HEK293 (cell line): ENCODE results near the gene CLCNKA.

ENCODE experiments used
- CTCF ChIA-PET: fragments of 350-600 bp; formaldehyde crosslinking; extraction: SDS; loops from one replicate; lab custom pipeline; 2021; ENCODE audit warnings: antibody characterized with exemption; lab: Yijun Ruan, JAX
- POLR2A ChIA-PET: fragments of 300-600 bp; formaldehyde crosslinking; extraction: SDS; loops from one replicate; lab custom pipeline; 2020; ENCODE audit warnings: antibody characterized with exemption, inconsistent platforms; lab: Yijun Ruan, JAX
- H3K27ac ChIP-seq: fragments of 200-500 bp; sonication (Bioruptor generic); 2 replicates; pipeline ENCODE4 v1.5.1; 2014; ENCODE audit warnings: low read depth, low read length, control low read depth, inconsistent platforms; ENCODE audit errors: extremely low read depth
- H3K36me3 ChIP-seq, 2 experiments: fragments of 200-500 bp in 1 of 2; sonication (Bioruptor generic) in 1 of 2; 1 replicate in 1 of 2; 2 replicates in 1 of 2; pipeline ENCODE4 v1.5.1; 2014 to 2017; ENCODE audit warnings: inconsistent platforms in 2 of 2, low read length in 2 of 2; ENCODE audit not compliant: control insufficient read depth in 2 of 2, insufficient read depth in 1 of 2
- H3K4me1 ChIP-seq: fragments of 200-500 bp; sonication (Bioruptor generic); 2 replicates; pipeline ENCODE4 v1.5.1; 2014; ENCODE audit warnings: mild to moderate bottlenecking, low read length, inconsistent platforms; ENCODE audit not compliant: control insufficient read depth, insufficient read depth
- H3K4me3 ChIP-seq: 2 replicates; pipeline ENCODE4 v1.5.1; 2011; ENCODE audit warnings: low read depth, mild to moderate bottlenecking, control low read depth, low read length, moderate library complexity
- H3K9me3 ChIP-seq: fragments of 200-500 bp; sonication (Bioruptor generic); 2 replicates; pipeline ENCODE4 v1.5.1; 2014; ENCODE audit warnings: low read depth, low read length, inconsistent platforms; ENCODE audit not compliant: control insufficient read depth, insufficient read depth
- KLF9 ChIP-seq: fragments of 450-650 bp; formaldehyde crosslinking; IDR thresholded peaks from 2 replicates; pipeline ENCODE4 v1.5.1; 2016; ENCODE audit warnings: missing biosample characterization, missing genetic modification characterization, low read depth
- OSR2 ChIP-seq: fragments of 450-650 bp; formaldehyde crosslinking; IDR thresholded peaks from 2 replicates; pipeline ENCODE4 v1.5.1; 2016; ENCODE audit warnings: missing biosample characterization, missing genetic modification characterization
- REST ChIP-seq: fragments of 450-650 bp; formaldehyde crosslinking; IDR thresholded peaks from 2 replicates; pipeline ENCODE4 v1.5.1; 2016; ENCODE audit warnings: missing biosample characterization, missing genetic modification characterization
- SCRT2 ChIP-seq: fragments of 450-650 bp; formaldehyde crosslinking; IDR thresholded peaks from 2 replicates; pipeline ENCODE4 v1.5.1; 2016; ENCODE audit warnings: missing biosample characterization, missing genetic modification characterization
- ZFHX2 ChIP-seq: fragments of 450-650 bp; formaldehyde crosslinking; conservative IDR thresholded peaks from 2 replicates; pipeline ENCODE4 v1.5.1; 2016; ENCODE audit warnings: missing biosample characterization, missing genetic modification characterization
- ZFP41 ChIP-seq: fragments of 450-650 bp; formaldehyde crosslinking; IDR thresholded peaks from 2 replicates; pipeline ENCODE4 v1.5.1; 2016; ENCODE audit warnings: missing biosample characterization, missing genetic modification characterization, borderline replicate concordance
- ZFP69B ChIP-seq: fragments of 450-650 bp; formaldehyde crosslinking; IDR thresholded peaks from 2 replicates; pipeline ENCODE4 v1.5.1; 2016; ENCODE audit warnings: missing biosample characterization, missing genetic modification characterization
- ZNF174 ChIP-seq: fragments of 450-650 bp; formaldehyde crosslinking; IDR thresholded peaks from 2 replicates; pipeline ENCODE4 v1.5.0; 2017; ENCODE audit warnings: missing biosample characterization, mild to moderate bottlenecking, missing genetic modification characterization
- ZNF394 ChIP-seq: fragments of 450-650 bp; formaldehyde crosslinking; IDR thresholded peaks from 2 replicates; pipeline ENCODE4 v1.5.1; 2016; ENCODE audit warnings: missing biosample characterization, missing genetic modification characterization, mild to moderate bottlenecking, moderate library complexity, borderline replicate concordance
- ZNF473 ChIP-seq: fragments of 450-650 bp; formaldehyde crosslinking; IDR thresholded peaks from 2 replicates; pipeline ENCODE4 v1.5.1; 2017; ENCODE audit warnings: missing biosample characterization, missing genetic modification characterization
- ZNF521 ChIP-seq: fragments of 450-650 bp; formaldehyde crosslinking; IDR thresholded peaks from 2 replicates; pipeline ENCODE4 v1.5.1; 2017; ENCODE audit warnings: missing biosample characterization, mild to moderate bottlenecking, missing genetic modification characterization
- ZNF544 ChIP-seq: fragments of 450-650 bp; formaldehyde crosslinking; IDR thresholded peaks from 2 replicates; pipeline ENCODE4 v1.5.0; 2017; ENCODE audit warnings: missing biosample characterization, missing genetic modification characterization
- ZNF621 ChIP-seq: fragments of 450-650 bp; formaldehyde crosslinking; IDR thresholded peaks from 2 replicates; pipeline ENCODE4 v1.5.1; 2017; ENCODE audit warnings: missing biosample characterization, missing genetic modification characterization
- ZNF624 ChIP-seq: fragments of 450-650 bp; formaldehyde crosslinking; IDR thresholded peaks from 2 replicates; pipeline ENCODE4 v1.5.1; 2017; ENCODE audit warnings: missing biosample characterization, missing genetic modification characterization
- ZNF692 ChIP-seq: fragments of 450-650 bp; formaldehyde crosslinking; IDR thresholded peaks from 2 replicates; pipeline ENCODE4 v1.5.1; 2016; ENCODE audit warnings: missing biosample characterization, missing genetic modification characterization
- TF ChIP-seq, protein P1 (sequence below): fragments of 450-650 bp; formaldehyde crosslinking; IDR thresholded peaks from 2 replicates; pipeline ENCODE4 v1.5.1; 2016; ENCODE audit warnings: missing biosample characterization, missing genetic modification characterization, borderline replicate concordance
- TF ChIP-seq, protein P2 (sequence below): fragments of 450-650 bp; formaldehyde crosslinking; IDR thresholded peaks from 2 replicates; pipeline ENCODE4 v1.5.1; 2016; ENCODE audit warnings: missing biosample characterization, missing genetic modification characterization, borderline replicate concordance
- TF ChIP-seq, protein P3 (sequence below): fragments of 450-650 bp; formaldehyde crosslinking; IDR thresholded peaks from 2 replicates; pipeline ENCODE4 v1.5.1; 2016; ENCODE audit warnings: missing biosample characterization, missing genetic modification characterization

The CLCNKA gene

DNA sequence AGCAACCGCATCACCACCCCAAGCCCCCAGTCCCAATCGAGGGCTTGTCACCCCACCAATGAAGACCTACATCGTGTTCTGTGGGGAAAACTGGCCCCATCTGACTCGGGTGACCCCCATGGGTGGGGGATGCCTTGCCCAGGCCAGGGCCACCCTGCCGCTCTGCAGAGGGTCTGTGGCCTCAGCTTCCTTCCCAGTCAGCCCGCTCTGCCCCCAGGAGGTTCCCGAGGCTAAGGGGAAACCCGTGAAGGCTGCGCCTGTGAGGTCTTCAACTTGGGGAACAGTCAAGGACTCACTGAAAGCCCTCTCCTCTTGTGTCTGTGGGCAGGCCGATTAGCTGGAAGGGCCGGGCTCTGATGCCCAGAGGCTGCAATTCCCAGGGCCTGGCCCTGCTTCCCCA is 15.8 kb upstream of the CLCNKA start:
- TF ChIP-seq ZFHX2 (no peak), REST (tag by site-specific recombination) (no peak), SCRT2 (tag by site-specific recombination) (no peak), ZNF473 (tag by site-specific recombination) (no peak), KLF9 (no peak), ZNF174 (tag by site-specific recombination) (no peak), ZNF394 (no peak), ZNF521 (tag by site-specific recombination) (no peak), ZNF624 (no peak), ZNF692 (tag by site-specific recombination) (no peak), OSR2 (tag by site-specific recombination) (no peak), ZFP41 (tag by site-specific recombination) (no peak), ZNF621 (tag by site-specific recombination) (no peak), ZFP69B (tag by site-specific recombination) (no peak), ZNF544 (tag by site-specific recombination) (no peak)
- TF ChIP-seq, protein P1, sequence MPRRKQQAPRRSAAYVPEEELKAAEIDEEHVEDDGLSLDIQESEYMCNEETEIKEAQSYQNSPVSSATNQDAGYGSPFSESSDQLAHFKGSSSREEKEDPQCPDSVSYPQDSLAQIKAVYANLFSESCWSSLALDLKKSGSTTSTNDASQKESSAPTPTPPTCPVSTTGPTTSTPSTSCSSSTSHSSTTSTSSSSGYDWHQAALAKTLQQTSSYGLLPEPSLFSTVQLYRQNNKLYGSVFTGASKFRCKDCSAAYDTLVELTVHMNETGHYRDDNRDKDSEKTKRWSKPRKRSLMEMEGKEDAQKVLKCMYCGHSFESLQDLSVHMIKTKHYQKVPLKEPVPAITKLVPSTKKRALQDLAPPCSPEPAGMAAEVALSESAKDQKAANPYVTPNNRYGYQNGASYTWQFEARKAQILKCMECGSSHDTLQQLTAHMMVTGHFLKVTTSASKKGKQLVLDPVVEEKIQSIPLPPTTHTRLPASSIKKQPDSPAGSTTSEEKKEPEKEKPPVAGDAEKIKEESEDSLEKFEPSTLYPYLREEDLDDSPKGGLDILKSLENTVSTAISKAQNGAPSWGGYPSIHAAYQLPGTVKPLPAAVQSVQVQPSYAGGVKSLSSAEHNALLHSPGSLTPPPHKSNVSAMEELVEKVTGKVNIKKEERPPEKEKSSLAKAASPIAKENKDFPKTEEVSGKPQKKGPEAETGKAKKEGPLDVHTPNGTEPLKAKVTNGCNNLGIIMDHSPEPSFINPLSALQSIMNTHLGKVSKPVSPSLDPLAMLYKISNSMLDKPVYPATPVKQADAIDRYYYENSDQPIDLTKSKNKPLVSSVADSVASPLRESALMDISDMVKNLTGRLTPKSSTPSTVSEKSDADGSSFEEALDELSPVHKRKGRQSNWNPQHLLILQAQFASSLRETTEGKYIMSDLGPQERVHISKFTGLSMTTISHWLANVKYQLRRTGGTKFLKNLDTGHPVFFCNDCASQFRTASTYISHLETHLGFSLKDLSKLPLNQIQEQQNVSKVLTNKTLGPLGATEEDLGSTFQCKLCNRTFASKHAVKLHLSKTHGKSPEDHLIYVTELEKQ (tag by site-specific recombination), result no peak
- TF ChIP-seq, protein P2, sequence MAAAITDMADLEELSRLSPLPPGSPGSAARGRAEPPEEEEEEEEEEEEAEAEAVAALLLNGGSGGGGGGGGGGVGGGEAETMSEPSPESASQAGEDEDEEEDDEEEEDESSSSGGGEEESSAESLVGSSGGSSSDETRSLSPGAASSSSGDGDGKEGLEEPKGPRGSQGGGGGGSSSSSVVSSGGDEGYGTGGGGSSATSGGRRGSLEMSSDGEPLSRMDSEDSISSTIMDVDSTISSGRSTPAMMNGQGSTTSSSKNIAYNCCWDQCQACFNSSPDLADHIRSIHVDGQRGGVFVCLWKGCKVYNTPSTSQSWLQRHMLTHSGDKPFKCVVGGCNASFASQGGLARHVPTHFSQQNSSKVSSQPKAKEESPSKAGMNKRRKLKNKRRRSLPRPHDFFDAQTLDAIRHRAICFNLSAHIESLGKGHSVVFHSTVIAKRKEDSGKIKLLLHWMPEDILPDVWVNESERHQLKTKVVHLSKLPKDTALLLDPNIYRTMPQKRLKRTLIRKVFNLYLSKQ (tag by site-specific recombination), result no peak
- TF ChIP-seq, protein P3, sequence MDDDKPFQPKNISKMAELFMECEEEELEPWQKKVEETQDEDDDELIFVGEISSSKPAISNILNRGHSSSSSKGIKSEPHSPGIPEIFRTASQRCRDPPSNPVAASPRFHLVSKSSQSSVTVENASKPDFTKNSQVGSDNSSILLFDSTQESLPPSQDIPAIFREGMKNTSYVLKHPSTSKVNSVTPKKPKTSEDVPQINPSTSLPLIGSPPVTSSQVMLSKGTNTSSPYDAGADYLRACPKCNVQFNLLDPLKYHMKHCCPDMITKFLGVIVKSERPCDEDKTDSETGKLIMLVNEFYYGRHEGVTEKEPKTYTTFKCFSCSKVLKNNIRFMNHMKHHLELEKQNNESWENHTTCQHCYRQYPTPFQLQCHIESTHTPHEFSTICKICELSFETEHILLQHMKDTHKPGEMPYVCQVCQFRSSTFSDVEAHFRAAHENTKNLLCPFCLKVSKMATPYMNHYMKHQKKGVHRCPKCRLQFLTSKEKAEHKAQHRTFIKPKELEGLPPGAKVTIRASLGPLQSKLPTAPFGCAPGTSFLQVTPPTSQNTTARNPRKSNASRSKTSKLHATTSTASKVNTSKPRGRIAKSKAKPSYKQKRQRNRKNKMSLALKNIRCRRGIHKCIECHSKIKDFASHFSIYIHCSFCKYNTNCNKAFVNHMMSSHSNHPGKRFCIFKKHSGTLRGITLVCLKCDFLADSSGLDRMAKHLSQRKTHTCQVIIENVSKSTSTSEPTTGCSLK (tag by site-specific recombination), result no peak
- TF ChIP-seq, all 188 proteins: peak for 0
- Histone ChIP-seq H3K4me3 (no peak overlapping the region), H3K36me3 (no peaks in the 10 kb centered on the region), H3K4me1 (no peaks in the 10 kb centered on the region), H3K9me3 (no peaks in the 10 kb centered on the region), H3K27ac (no peak overlapping the region)
- ChIA-PET POLR2A (no interaction called here), CTCF (interaction anchor here (0.5 to 1.1 kb wide), 4 partner anchors 48 to 191 kb away, joined by 3 to 4 read pairs (median 3); no protein-coding TSS in a partner anchor)
